Measurements from ENCODE around the gene TC2N.

DNA sequence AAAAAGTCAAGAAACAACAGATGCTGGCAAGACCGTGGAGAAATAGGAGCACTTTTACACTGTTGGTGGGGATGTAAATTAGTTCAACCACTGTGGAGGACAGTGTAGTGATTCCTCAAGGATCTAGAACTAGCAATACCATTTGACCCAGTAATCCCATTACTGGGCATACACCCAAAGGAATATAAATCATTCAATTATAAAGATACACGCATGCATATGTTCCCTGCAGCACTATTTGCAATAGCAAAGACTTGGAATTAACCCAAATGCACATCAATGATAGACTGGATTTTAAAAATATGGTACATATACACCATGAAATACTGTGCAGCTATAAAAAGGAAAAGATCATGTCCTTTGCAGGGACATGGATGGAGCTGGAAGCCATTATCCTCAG is 117.5 kb downstream of the TC2N start:
- TF ChIP-seq, protein P1, sequence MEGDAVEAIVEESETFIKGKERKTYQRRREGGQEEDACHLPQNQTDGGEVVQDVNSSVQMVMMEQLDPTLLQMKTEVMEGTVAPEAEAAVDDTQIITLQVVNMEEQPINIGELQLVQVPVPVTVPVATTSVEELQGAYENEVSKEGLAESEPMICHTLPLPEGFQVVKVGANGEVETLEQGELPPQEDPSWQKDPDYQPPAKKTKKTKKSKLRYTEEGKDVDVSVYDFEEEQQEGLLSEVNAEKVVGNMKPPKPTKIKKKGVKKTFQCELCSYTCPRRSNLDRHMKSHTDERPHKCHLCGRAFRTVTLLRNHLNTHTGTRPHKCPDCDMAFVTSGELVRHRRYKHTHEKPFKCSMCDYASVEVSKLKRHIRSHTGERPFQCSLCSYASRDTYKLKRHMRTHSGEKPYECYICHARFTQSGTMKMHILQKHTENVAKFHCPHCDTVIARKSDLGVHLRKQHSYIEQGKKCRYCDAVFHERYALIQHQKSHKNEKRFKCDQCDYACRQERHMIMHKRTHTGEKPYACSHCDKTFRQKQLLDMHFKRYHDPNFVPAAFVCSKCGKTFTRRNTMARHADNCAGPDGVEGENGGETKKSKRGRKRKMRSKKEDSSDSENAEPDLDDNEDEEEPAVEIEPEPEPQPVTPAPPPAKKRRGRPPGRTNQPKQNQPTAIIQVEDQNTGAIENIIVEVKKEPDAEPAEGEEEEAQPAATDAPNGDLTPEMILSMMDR (IDR thresholded peaks at IDR 0.05; ENCODE audit: poor library complexity) = no peak
- no peak for TF ChIP-seq EZH2 (IDR thresholded peaks at IDR 0.05; ENCODE audit: borderline replicate concordance)
